Neural progenitor cell (in vitro differentiated cells): ENCODE results near the gene RASGRP2. TPM values are rescaled to one million over a fixed set of nuclear protein-coding genes. Genes with fewer than 3 reads are reported as not detected.

Experiments
- DNase-seq: peaks from one replicate; pipeline ENCODE4 v3.0.0-alpha.2; 2016; ENCODE audit warnings: low spot score
- H2AFZ ChIP-seq: fragments of 200-600 bp; sonication (generic); replicated peaks from 2 replicates; pipeline ENCODE4 v1.6.1; 2016; ENCODE audit warnings: antibody characterized with exemption
- H3F3A ChIP-seq: fragments of 200-600 bp; sonication (generic); 2 replicates; pipeline ENCODE4 v1.6.1; 2016; ENCODE audit warnings: antibody characterized with exemption, low read depth
- H3K27ac ChIP-seq: fragments of 200-600 bp; sonication (generic); 2 replicates; pipeline ENCODE4 v1.5.1; 2016; ENCODE audit warnings: mild to moderate bottlenecking
- H3K27me3 ChIP-seq: fragments of 200-600 bp; sonication (generic); 2 replicates; pipeline ENCODE4 v1.6.1; 2016; ENCODE audit warnings: mild to moderate bottlenecking, moderate library complexity
- H3K36me3 ChIP-seq: fragments of 200-600 bp; sonication (generic); 2 replicates; pipeline ENCODE4 v1.5.1; 2016
- H3K4me1 ChIP-seq: fragments of 200-600 bp; sonication (generic); 2 replicates; pipeline ENCODE4 v1.6.1; 2016; ENCODE audit warnings: mixed run types
- H3K4me2 ChIP-seq: fragments of 200-600 bp; sonication (generic); 2 replicates; pipeline ENCODE4 v1.6.1; 2016
- H3K4me3 ChIP-seq: fragments of 200-600 bp; sonication (generic); 2 replicates; pipeline ENCODE4 v1.5.1; 2016
- H3K79me2 ChIP-seq: fragments of 200-600 bp; sonication (generic); 2 replicates; pipeline ENCODE4 v1.6.1; 2016; ENCODE audit warnings: low read depth
- H3K9ac ChIP-seq: fragments of 200-600 bp; sonication (generic); 2 replicates; pipeline ENCODE4 v1.6.1; 2016
- H3K9me3 ChIP-seq: fragments of 200-600 bp; sonication (generic); 2 replicates; pipeline ENCODE4 v1.5.1; 2016; ENCODE audit warnings: low read depth
- H4K20me1 ChIP-seq: fragments of 200-600 bp; sonication (generic); 2 replicates; pipeline ENCODE4 v1.6.1; 2016; ENCODE audit warnings: low read depth
- H3K27ac Mint-ChIP-seq: 3 replicates; pipeline ENCODE4 v1.8.0; 2021; ENCODE audit warnings: mixed read lengths
- H3K27me3 Mint-ChIP-seq: 2 replicates; pipeline ENCODE4 v1.8.0; 2022; ENCODE audit warnings: low read depth, mild to moderate bottlenecking, inconsistent platforms, moderate library complexity, mixed read lengths; ENCODE audit not compliant: insufficient read depth
- H3K36me3 Mint-ChIP-seq: 3 replicates; pipeline ENCODE4 v1.8.0; 2021; ENCODE audit warnings: mixed read lengths
- H3K4me1 Mint-ChIP-seq: 3 replicates; pipeline ENCODE4 v1.8.0; 2021; ENCODE audit warnings: mixed read lengths
- H3K4me3 Mint-ChIP-seq: 3 replicates; pipeline ENCODE4 v1.8.0; 2021; ENCODE audit warnings: mild to moderate bottlenecking, moderate library complexity, mixed read lengths
- H3K9me3 Mint-ChIP-seq: 3 replicates; pipeline ENCODE4 v1.8.0; 2020; ENCODE audit warnings: mixed read lengths
- CTCF ChIP-seq: fragments of 200-600 bp; sonication (generic); IDR thresholded peaks from 2 replicates; pipeline ENCODE4 v1.5.1; 2017; ENCODE audit warnings: antibody characterized with exemption, mild to moderate bottlenecking
- EZH2 ChIP-seq: fragments of 200-600 bp; sonication (generic); IDR thresholded peaks from 2 replicates; pipeline ENCODE4 v1.6.1; 2017; ENCODE audit warnings: antibody characterized with exemption, mild to moderate bottlenecking, moderate library complexity
- EZH2phosphoT487 ChIP-seq: fragments of 200-600 bp; sonication (generic); IDR thresholded peaks from 2 replicates; pipeline ENCODE4 v1.6.1; 2017; ENCODE audit warnings: antibody characterized with exemption
- total RNA-seq: library from RNA; depleted of rRNA; stranded (reverse); fragments of >200 nt; gene quantifications from 2 replicates; pipeline ENCODE4 v1.2.3, GENCODE V29; 2015; ENCODE audit warnings: low replicate concordance

Gene RASGRP2
- total RNA-seq, 1 donor from 2014 or later: 0.06 TPM

GRCh38 chr11:64762674-64763525 lies 19.0 kb upstream of the RASGRP2 start:
- H3K27ac ChIP-seq: peak overlapping the region; percentile 72
- no peaks in the 10 kb centered on the region for H3K27me3 ChIP-seq
- peaks cover 24% of the 10 kb centered on the region for H3K36me3 Mint-ChIP-seq
- H3K79me2 ChIP-seq: peaks cover 24% of the 10 kb centered on the region
- peak overlapping the region; percentile 72 for H3K27ac Mint-ChIP-seq
- H4K20me1 ChIP-seq: peaks cover 80% of the 10 kb centered on the region
- H3K4me3 ChIP-seq: no peak overlapping the region
- DNase-seq: peak; percentile 47
- peaks cover 22% of the 10 kb centered on the region for H3K27me3 Mint-ChIP-seq
- peaks cover 61% of the 10 kb centered on the region for H3K4me1 ChIP-seq
- peaks cover 81% of the 10 kb centered on the region for H3K4me1 Mint-ChIP-seq
- no peaks in the 10 kb centered on the region for H3K9me3 ChIP-seq
- H3K36me3 ChIP-seq: peaks cover 4% of the 10 kb centered on the region
- H2AFZ ChIP-seq: no peak overlapping the region
- peaks cover 84% of the 10 kb centered on the region for H3F3A ChIP-seq
- H3K4me2 ChIP-seq: peak overlapping the region; percentile 27
- H3K4me3 Mint-ChIP-seq: peak overlapping the region; percentile 68
- TF ChIP-seq EZH2 (no peak), EZH2phosphoT487 (no peak), CTCF (no peak)
- H3K9ac ChIP-seq: no peak overlapping the region
- H3K9me3 Mint-ChIP-seq: no peaks in the 10 kb centered on the region

- Histone ChIP-seq H2AFZ (no peak overlapping the region), H3K4me2 (no peak overlapping the region), H3K27me3 (no peaks in the 10 kb centered on the region), H3F3A (peaks cover 78% of the 10 kb centered on the region), H3K9ac (no peak overlapping the region), H4K20me1 (peaks cover 73% of the 10 kb centered on the region), H3K9me3 (no peaks in the 10 kb centered on the region), H3K36me3 (peaks cover 3% of the 10 kb centered on the region), H3K79me2 (peaks cover 18% of the 10 kb centered on the region), H3K27ac (no peak overlapping the region), H3K4me1 (peaks cover 61% of the 10 kb centered on the region), H3K4me3 (no peak overlapping the region)
- peaks cover 25% of the 10 kb centered on the region for H3K27me3 Mint-ChIP-seq
- H3K36me3 Mint-ChIP-seq: peaks cover 20% of the 10 kb centered on the region
- peaks cover 76% of the 10 kb centered on the region for H3K4me1 Mint-ChIP-seq
- no peaks in the 10 kb centered on the region for H3K9me3 Mint-ChIP-seq
- TF ChIP-seq EZH2: no peak
- TF ChIP-seq CTCF: no peak
- no peak for TF ChIP-seq EZH2phosphoT487
- DNase-seq: no peak
- H3K27ac Mint-ChIP-seq: peak overlapping the region; percentile 87
- H3K4me3 Mint-ChIP-seq: peak overlapping the region; percentile 68
Observed at GRCh38 chr11:64762277-64762673, 18.3 kb upstream of the RASGRP2 start.

GRCh38 chr11:64760759-64761420 lies 16.9 kb upstream of the RASGRP2 start:
- H3K4me1 Mint-ChIP-seq: peaks cover 70% of the 10 kb centered on the region
- TF ChIP-seq EZH2 (no peak), CTCF (no peak), EZH2phosphoT487 (no peak)

More at GRCh38 chr11:64760759-64761420, 16.9 kb upstream of the RASGRP2 start:
- Histone ChIP-seq H3K27ac (no peak overlapping the region), H3K36me3 (no peaks in the 10 kb centered on the region), H3K4me2 (no peak overlapping the region), H3F3A (peaks cover 65% of the 10 kb centered on the region), H3K9ac (no peak overlapping the region), H3K9me3 (no peaks in the 10 kb centered on the region), H2AFZ (no peak overlapping the region), H3K27me3 (no peaks in the 10 kb centered on the region), H4K20me1 (peaks cover 59% of the 10 kb centered on the region), H3K79me2 (peaks cover 11% of the 10 kb centered on the region), H3K4me3 (no peak overlapping the region), H3K4me1 (peaks cover 53% of the 10 kb centered on the region)
- H3K27me3 Mint-ChIP-seq: peaks cover 25% of the 10 kb centered on the region
- DNase-seq: no peak
- H3K4me3 Mint-ChIP-seq: peak overlapping the region; percentile 58
- peak overlapping the region; percentile 72 for H3K27ac Mint-ChIP-seq
- peaks cover 16% of the 10 kb centered on the region for H3K36me3 Mint-ChIP-seq
- H3K9me3 Mint-ChIP-seq: no peaks in the 10 kb centered on the region
